B cell (primary cell): ENCODE measurements around the gene CHORDC1. TPM values are rescaled to one million over a fixed set of nuclear protein-coding genes. Genes with fewer than 3 reads are reported as not detected.
"Not testable (repeated sequence)": the region's sequence is repeated elsewhere in the genome, so short reads cannot be mapped to it uniquely, and the experiment has no call there.

Experiments used
- ATAC-seq: fragments of 200-7000 bp; cut with Tn5 transposase; one replicate; pipeline ENCODE4 v1.10.0; 2021; ENCODE audit warnings: low read depth, mild to moderate bottlenecking, moderate number of reproducible peaks, moderate library complexity
- CTCF ChIA-PET: fragments of 350-600 bp; sonication (Branson Sonifier 250); formaldehyde crosslinking; loops from one replicate; lab custom pipeline; 2021; ENCODE audit warnings: antibody characterized with exemption, inconsistent platforms; lab: Charles Lee
- POLR2A ChIA-PET: fragments of 350-600 bp; sonication (Branson Sonifier 250); formaldehyde crosslinking; loops from one replicate; lab custom pipeline; 2021; ENCODE audit warnings: antibody characterized with exemption; lab: Charles Lee
- DNase-seq: peaks from one replicate; pipeline ENCODE4 v3.0.0; 2013
- H2AFZ ChIP-seq: 2 replicates; pipeline ENCODE4 v1.6.1; 2012; ENCODE audit warnings: mild to moderate bottlenecking, low read depth, low read length; ENCODE audit not compliant: insufficient read depth, poor library complexity, severe bottlenecking
- H3K27ac ChIP-seq, 2 donors: 1 replicate in 1 of 2; 2 replicates in 1 of 2; pipeline ENCODE4 v1.5.1; 2012 to 2013; ENCODE audit warnings: low read length in 2 of 2, mild to moderate bottlenecking in 2 of 2, moderate library complexity in 1 of 2
- H3K27me3 ChIP-seq, 4 experiments: fragments of 200-600 bp in 1 of 4; sonication (generic) in 1 of 4; replicated peaks in 1 of 4; 1 replicate in 2 of 4; 2 replicates in 2 of 4; pipeline versions ENCODE4 v1.6.1 to v1.7.0; 2013 to 2016; ENCODE audit warnings: low read length in 3 of 4, mild to moderate bottlenecking in 2 of 4, mixed read lengths in 1 of 4, moderate library complexity in 1 of 4; ENCODE audit not compliant: insufficient read depth in 4 of 4, control insufficient read depth in 3 of 4; ENCODE audit errors: control extremely low read depth in 1 of 4
- H3K36me3 ChIP-seq, 2 experiments: replicated peaks in 1 of 2; 1 replicate in 1 of 2; 2 replicates in 1 of 2; pipeline versions ENCODE4 v1.6.1 to v1.7.1; 2013; ENCODE audit warnings: low read length in 1 of 2; ENCODE audit not compliant: insufficient read depth in 2 of 2, control insufficient read depth in 1 of 2; ENCODE audit errors: control extremely low read depth in 1 of 2, extremely low read depth in 1 of 2
- H3K4me1 ChIP-seq, 2 donors: fragments of 200-600 bp in 1 of 2; sonication (generic) in 1 of 2; 1 replicate in 1 of 2; 2 replicates in 1 of 2; pipeline versions ENCODE4 v1.5.1 to v1.6.1; 2013 to 2017; ENCODE audit warnings: low read length in 2 of 2; ENCODE audit not compliant: control insufficient read depth in 2 of 2, insufficient read depth in 2 of 2
- H3K4me2 ChIP-seq: replicated peaks from 2 replicates; pipeline ENCODE3; 2012; ENCODE audit warnings: mild to moderate bottlenecking, low read depth, low read length; ENCODE audit not compliant: poor library complexity, severe bottlenecking
- H3K4me3 ChIP-seq, 5 experiments: fragments of 200-600 bp in 1 of 5; sonication (generic) in 1 of 5; 1 replicate in 3 of 5; 2 replicates in 2 of 5; pipeline versions ENCODE4 v1.5.1 to v1.7.0; 2011 to 2016; ENCODE audit warnings: low read length in 4 of 5, mild to moderate bottlenecking in 4 of 5, low read depth in 2 of 5, control low read depth in 1 of 5, moderate library complexity in 1 of 5; ENCODE audit not compliant: insufficient read depth in 1 of 5; ENCODE audit errors: control extremely low read depth in 1 of 5, extremely low read depth in 1 of 5
- H3K79me2 ChIP-seq: fragments of 200-600 bp; sonication (generic); one replicate; pipeline ENCODE4 v1.6.0; 2016; ENCODE audit warnings: low read length; ENCODE audit not compliant: control insufficient read depth, insufficient read depth
- H3K9ac ChIP-seq: fragments of 200-600 bp; sonication (generic); 2 replicates; pipeline ENCODE4 v1.6.1; 2017; ENCODE audit warnings: mild to moderate bottlenecking, low read length, moderate library complexity
- H3K9me3 ChIP-seq, 3 donors: one replicate each; pipeline versions ENCODE4 v1.6.1 to v1.7.1; 2013; ENCODE audit warnings: low read length in 2 of 3; ENCODE audit not compliant: control insufficient read depth in 2 of 3, insufficient read depth in 1 of 3; ENCODE audit errors: control extremely low read depth in 1 of 3
- H4K20me1 ChIP-seq: 2 replicates; pipeline ENCODE4 v1.6.0; 2012; ENCODE audit warnings: mild to moderate bottlenecking, low read length; ENCODE audit not compliant: insufficient read depth, control insufficient read depth, poor library complexity, severe bottlenecking
- H3K27ac Mint-ChIP-seq: one replicate; pipeline ENCODE4 v1.8.0; 2021; ENCODE audit warnings: mixed read lengths
- H3K27me3 Mint-ChIP-seq: one replicate; pipeline ENCODE4 v1.8.0; 2021; ENCODE audit warnings: mixed read lengths
- H3K4me1 Mint-ChIP-seq: one replicate; pipeline ENCODE4 v1.8.0; 2021; ENCODE audit warnings: mixed read lengths
- H3K4me3 Mint-ChIP-seq: one replicate; pipeline ENCODE4 v1.8.0; 2021; ENCODE audit warnings: mixed read lengths
- H3K9me3 Mint-ChIP-seq: one replicate; pipeline ENCODE4 v1.8.0; 2022; ENCODE audit warnings: mixed read lengths; ENCODE audit not compliant: insufficient read depth
- CTCF ChIP-seq: fragments of 200-600 bp; IDR thresholded peaks from one replicate; pipeline ENCODE4 v1.8.0; 2022; ENCODE audit warnings: antibody characterized with exemption, mild to moderate bottlenecking
- EZH2 ChIP-seq: IDR thresholded peaks from 2 replicates; pipeline ENCODE4 v1.6.1; 2012; ENCODE audit warnings: borderline replicate concordance, low read depth, mild to moderate bottlenecking, moderate library complexity, low read length; ENCODE audit not compliant: insufficient read depth, poor library complexity, severe bottlenecking
- WGBS: methylation state at CpG from one replicate; pipeline ENCODE4 v1.1.5; 2013; ENCODE audit warnings: missing lambda C conversion rate; ENCODE audit not compliant: insufficient coverage; 5-methylcytosine and 5-hydroxymethylcytosine counted together
- intact Hi-C: fragments of 100-400 bp; cut with micrococcal nuclease; formaldehyde crosslinking; loops from one replicate; pipeline ENCODE4 v1.10.0; 2022
- polyA plus RNA-seq: library from polyadenylated mRNA; depleted of rRNA; stranded (reverse); fragments of >200 nt; gene quantifications from 2 replicates; pipeline ENCODE4 v1.2.3, GENCODE V29; 2012
- total RNA-seq, 2 donors: library from RNA; stranded (reverse); fragments of 120-200 nt in 1 of 2; gene quantifications; 1 replicate in 1 of 2; 2 replicates in 1 of 2; pipeline versions ENCODE4 v1.2.3 to v1.2.4, GENCODE V29; 2013 to 2022

The CHORDC1 gene
- total and polyA plus RNA-seq, 2 donors (not counting 1 experiment from before 2014, with no cell fraction given) = 22.1 to 76.9 TPM

- CTCF ChIA-PET = no interaction called here
- intact Hi-C loops = no loop called here
Measured at GRCh38 chr11:90171359-90171758, 51.5 kb downstream of the CHORDC1 start.

GRCh38 chr11:90168571-90168970 is 54.3 kb downstream of the CHORDC1 start:
- no peak overlapping the region for H3K4me2 ChIP-seq
- no peaks in the 10 kb centered on the region for H3K4me1 Mint-ChIP-seq
- no peak overlapping the region for H3K27ac Mint-ChIP-seq
- intact Hi-C loops = no loop called here
- DNase-seq (no peak), ATAC-seq (no peak)
- no peaks in the 10 kb centered on the region for H3K36me3 ChIP-seq
- peaks cover 7% of the 10 kb centered on the region for H3K27me3 Mint-ChIP-seq
- ChIA-PET POLR2A (no interaction called here), CTCF (no interaction called here)
- H3K27me3 ChIP-seq = no peaks in the 10 kb centered on the region
- H3K4me3 Mint-ChIP-seq = no peak overlapping the region
- H3K9ac ChIP-seq = no peak overlapping the region
- H3K27ac ChIP-seq = no peak overlapping the region
- no peaks in the 10 kb centered on the region for H3K9me3 Mint-ChIP-seq
- no CpG with 5 or more reads among the region's 3 CpGs for WGBS
- H3K9me3 ChIP-seq = peaks cover 0 to 3% (median 1%) of the 10 kb centered on the region in 3 donors
- H4K20me1 ChIP-seq = no peaks in the 10 kb centered on the region
- no peak for TF ChIP-seq EZH2
- TF ChIP-seq CTCF = no peak
- no peaks in the 10 kb centered on the region for H3K79me2 ChIP-seq
- H2AFZ ChIP-seq = no peak overlapping the region
- no peak overlapping the region for H3K4me3 ChIP-seq
- H3K4me1 ChIP-seq = no peaks in the 10 kb centered on the region

More at GRCh38 chr11:90171359-90171758, 51.5 kb downstream of the CHORDC1 start:
- ATAC-seq = no peak
- no peak for DNase-seq
- no peak overlapping the region for H3K27ac Mint-ChIP-seq
- no peak overlapping the region for H3K9ac ChIP-seq
- no peaks in the 10 kb centered on the region for H3K79me2 ChIP-seq
- no peak overlapping the region for H3K4me3 Mint-ChIP-seq
- H3K4me3 ChIP-seq = no peak overlapping the region
- no peak overlapping the region for H3K4me2 ChIP-seq
- peaks cover 0 to 3% (median 1%) of the 10 kb centered on the region in 3 donors for H3K9me3 ChIP-seq
- H3K27ac ChIP-seq = no peak overlapping the region
- peaks cover 7% of the 10 kb centered on the region for H3K27me3 Mint-ChIP-seq
- H3K9me3 Mint-ChIP-seq = no peaks in the 10 kb centered on the region
- POLR2A ChIA-PET = no interaction called here
- no peaks in the 10 kb centered on the region for H3K4me1 ChIP-seq
- no peak for TF ChIP-seq CTCF
- TF ChIP-seq EZH2 = no peak
- H3K27me3 ChIP-seq = no peaks in the 10 kb centered on the region
- no peaks in the 10 kb centered on the region for H3K4me1 Mint-ChIP-seq
- H3K36me3 ChIP-seq = no peaks in the 10 kb centered on the region
- H4K20me1 ChIP-seq = no peaks in the 10 kb centered on the region
- H2AFZ ChIP-seq = no peak overlapping the region

- H3K9me3 Mint-ChIP-seq, H3K4me1 ChIP-seq, H4K20me1 ChIP-seq, H3K4me3 Mint-ChIP-seq, ATAC-seq, H3K4me3 ChIP-seq, H3K27ac ChIP-seq, H3K4me1 Mint-ChIP-seq, H3K36me3 ChIP-seq, H3K27ac Mint-ChIP-seq, H2AFZ ChIP-seq, H3K4me2 ChIP-seq, H3K9ac ChIP-seq, H3K79me2 ChIP-seq, DNase-seq, H3K9me3 ChIP-seq, CTCF ChIA-PET, H3K27me3 ChIP-seq, intact Hi-C loops, POLR2A ChIA-PET, H3K27me3 Mint-ChIP-seq: not testable (repeated sequence)
- WGBS = 89% methylated on average over 8 of the region's 8 CpGs
Measured at GRCh38 chr11:90167704-90168103, 55.1 kb downstream of the CHORDC1 start.
